ENCODE data around the gene NCAPD2.

DNA sequence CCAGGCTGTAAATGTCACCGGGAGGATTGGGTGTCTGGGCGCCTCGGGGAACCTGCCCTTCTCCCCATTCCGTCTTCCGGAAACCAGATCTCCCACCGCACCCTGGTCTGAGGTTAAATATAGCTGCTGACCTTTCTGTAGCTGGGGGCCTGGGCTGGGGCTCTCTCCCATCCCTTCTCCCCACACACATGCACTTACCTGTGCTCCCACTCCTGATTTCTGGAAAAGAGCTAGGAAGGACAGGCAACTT is 41.7 kb downstream of the NCAPD2 start:
- TF ChIP-seq, protein P1, sequence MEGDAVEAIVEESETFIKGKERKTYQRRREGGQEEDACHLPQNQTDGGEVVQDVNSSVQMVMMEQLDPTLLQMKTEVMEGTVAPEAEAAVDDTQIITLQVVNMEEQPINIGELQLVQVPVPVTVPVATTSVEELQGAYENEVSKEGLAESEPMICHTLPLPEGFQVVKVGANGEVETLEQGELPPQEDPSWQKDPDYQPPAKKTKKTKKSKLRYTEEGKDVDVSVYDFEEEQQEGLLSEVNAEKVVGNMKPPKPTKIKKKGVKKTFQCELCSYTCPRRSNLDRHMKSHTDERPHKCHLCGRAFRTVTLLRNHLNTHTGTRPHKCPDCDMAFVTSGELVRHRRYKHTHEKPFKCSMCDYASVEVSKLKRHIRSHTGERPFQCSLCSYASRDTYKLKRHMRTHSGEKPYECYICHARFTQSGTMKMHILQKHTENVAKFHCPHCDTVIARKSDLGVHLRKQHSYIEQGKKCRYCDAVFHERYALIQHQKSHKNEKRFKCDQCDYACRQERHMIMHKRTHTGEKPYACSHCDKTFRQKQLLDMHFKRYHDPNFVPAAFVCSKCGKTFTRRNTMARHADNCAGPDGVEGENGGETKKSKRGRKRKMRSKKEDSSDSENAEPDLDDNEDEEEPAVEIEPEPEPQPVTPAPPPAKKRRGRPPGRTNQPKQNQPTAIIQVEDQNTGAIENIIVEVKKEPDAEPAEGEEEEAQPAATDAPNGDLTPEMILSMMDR (IDR thresholded peaks at IDR 0.05; ENCODE audit: extremely low read depth in 1 of 2, insufficient read depth in 1 of 2, low read depth in 1 of 2, low read length in 2 of 2) = no peak
- TF ChIP-seq EZH2 (IDR thresholded peaks at IDR 0.05; ENCODE audit: borderline replicate concordance, low read depth, low read length, severe bottlenecking) (no peak), POLR2A (IDR thresholded peaks at IDR 0.05; ENCODE audit: low read depth, low read length) (no peak)
- TF ChIP-seq, protein P2, sequence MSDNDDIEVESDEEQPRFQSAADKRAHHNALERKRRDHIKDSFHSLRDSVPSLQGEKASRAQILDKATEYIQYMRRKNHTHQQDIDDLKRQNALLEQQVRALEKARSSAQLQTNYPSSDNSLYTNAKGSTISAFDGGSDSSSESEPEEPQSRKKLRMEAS (IDR thresholded peaks at IDR 0.05; ENCODE audit: insufficient read depth, insufficient read length) = no peak

Data from endothelial cell of umbilical vein (primary cell).